Occipital lobe (tissue), 2 donors: ENCODE results near the gene CALHM3. TPM values are rescaled to one million over a fixed set of nuclear protein-coding genes. Genes with fewer than 3 reads are reported as not detected.
A peak's percentile ranks its signal among the peaks of the same experiment; 100 is the strongest.

Experiments used
- DNase-seq: peaks from one replicate; lab custom pipeline; 2025; lab: John Stamatoyannopoulos, UW
- total RNA-seq: library from RNA; depleted of rRNA; stranded (reverse); fragments of >200 nt; gene quantifications from one replicate; pipeline ENCODE4 v1.2.3, GENCODE V29; 2014

The CALHM3 gene
- total RNA-seq, 1 donor from 2014 or later, result not detected

DNA sequence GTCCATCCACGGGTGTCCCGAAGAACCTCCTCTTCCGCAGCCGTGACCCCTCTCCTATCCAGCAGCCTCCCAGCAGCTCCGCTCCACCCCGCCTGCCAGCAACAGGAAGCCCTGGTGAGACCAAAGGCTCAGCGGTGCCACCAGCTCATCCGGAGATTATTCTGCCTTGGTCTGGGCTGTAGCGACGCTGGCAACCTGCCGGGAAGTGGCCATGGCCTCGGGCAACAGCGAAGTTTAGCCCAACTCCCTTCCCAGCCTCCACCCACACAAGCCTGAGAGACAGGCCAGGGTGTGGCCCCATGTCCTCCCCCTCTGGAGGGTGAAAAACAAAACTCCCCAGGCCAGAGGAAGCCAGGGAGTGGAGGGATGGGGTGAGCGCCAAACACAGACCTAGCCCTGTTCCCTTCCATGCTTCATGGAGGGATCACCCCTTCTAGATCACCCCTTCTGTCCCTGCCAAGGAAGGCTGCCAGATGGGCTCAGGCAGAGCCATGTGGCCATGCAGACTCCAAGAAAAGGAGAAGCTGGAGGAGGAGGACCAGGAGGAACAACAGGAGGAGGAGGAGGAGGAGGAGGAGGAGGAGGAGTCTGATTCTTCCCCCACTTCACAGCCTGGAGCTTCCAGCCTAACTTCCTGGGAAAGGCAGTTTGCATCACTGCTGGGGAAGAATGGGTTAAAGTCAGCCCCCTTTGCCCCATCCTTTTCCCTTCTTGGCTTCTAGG lies 27.8 kb downstream of the CALHM3 start:
- peak; percentile 30 for DNase-seq

DNA sequence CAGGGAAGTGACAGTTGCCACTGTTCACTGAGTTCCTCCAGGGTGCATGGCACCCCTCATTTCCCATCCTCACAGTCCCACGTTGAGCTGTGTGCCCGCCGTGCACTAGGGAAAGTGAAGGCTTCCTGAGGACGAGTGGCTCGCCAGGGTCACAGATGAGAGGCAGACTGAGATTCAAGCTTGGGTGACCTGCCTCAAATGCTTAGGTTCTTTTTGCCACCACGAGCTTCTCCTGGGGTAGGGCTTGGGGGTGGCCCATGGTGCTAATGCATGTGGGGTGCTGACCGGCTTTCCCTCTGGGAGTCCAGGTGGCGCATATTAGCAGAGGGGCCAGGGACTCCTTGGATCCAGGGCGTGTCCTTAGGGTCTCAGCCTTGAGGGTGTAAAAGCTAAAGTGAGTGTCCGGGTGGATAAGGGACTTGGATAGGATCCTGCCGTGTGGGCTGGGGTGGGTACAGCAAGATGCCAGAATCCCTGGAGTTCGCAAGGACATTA lies 28.8 kb downstream of the CALHM3 start:
- DNase-seq, result no peak

DNA sequence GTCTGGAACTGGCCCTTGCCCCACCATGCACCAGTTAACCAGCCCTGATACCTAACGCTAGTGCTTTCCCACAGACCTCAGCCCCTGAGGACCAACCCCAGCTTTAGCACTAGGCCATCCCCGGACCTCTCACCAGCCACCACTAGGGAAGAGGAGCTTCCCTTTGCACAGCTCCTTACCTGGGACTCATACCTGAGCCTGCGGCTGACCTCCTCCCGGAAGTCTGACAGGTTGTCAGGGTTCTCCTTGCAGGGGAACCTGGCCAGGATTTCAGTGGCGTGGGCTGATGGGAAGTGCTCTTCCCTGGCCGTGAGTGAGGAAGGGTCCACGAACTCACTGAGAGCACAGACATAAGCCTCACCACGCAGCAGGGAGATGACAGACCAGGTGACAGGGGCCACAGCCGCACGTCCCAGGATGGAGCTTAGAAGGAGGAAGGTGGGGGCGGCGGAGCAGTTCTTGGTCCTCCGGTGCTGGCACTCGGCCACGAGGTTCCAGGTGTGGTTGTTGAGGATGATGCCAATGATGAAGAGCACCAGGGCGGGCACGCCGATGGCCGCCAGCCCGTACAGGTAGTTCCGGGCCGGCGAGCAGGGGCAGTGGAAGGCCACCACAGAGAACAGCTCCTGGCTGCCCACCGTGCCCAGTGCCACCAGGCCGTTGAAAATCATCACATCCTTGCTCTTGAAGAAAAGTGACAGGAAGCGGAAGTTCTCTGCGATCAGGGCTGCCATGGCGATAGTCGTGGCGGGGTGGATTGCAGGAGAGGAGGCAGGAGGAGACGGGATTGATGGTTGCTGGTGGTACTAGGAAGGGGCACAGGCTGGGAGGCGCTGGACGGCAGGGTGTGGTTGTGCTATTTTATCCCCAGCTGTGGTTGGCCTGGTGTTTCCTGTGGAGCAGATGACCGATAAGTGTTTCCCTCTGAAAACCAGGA lies 29.6 kb downstream of the CALHM3 start:
- DNase-seq, result no peak

DNA sequence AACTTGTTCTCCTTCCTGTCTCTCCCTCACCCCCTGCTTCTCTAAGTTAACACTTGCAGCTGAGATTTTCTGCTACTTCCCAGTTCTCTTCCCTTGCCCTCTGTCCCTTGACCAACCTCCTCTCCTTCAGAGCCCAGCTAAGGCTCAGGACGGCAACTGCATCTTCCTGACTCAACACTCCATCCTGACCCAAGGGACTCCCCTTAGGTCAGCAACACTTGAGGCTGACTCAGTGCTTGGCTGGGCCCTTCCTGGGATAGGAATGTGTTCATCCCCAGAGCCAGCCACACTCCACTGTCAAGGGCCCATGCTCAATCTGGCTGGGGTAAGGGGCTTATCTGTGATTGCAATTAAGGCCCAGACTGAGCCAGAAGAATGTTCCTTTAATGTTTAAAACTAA lies 30.3 kb downstream of the CALHM3 start:
- DNase-seq, result no peak

DNA sequence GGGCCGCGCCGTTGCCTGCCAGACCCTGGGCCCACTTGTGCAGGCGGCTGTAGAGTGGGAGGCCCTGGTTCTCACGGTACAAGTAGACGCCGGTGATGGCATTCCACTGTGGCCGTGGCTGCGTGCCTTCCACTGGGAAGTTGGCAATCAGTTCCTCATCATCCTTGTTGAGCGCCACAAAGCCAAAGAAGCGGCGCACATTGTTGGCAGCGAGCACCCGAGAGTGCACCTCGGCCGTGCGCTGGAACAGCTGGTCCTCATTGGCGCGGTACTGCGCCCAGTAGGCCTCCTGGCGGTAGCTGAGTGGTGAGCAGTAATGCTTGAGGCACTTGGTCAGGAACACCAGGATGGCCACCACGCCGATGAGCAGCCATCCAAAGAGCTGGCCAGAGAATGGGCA lies 31.9 kb downstream of the CALHM3 start:
- no peak for DNase-seq

DNA sequence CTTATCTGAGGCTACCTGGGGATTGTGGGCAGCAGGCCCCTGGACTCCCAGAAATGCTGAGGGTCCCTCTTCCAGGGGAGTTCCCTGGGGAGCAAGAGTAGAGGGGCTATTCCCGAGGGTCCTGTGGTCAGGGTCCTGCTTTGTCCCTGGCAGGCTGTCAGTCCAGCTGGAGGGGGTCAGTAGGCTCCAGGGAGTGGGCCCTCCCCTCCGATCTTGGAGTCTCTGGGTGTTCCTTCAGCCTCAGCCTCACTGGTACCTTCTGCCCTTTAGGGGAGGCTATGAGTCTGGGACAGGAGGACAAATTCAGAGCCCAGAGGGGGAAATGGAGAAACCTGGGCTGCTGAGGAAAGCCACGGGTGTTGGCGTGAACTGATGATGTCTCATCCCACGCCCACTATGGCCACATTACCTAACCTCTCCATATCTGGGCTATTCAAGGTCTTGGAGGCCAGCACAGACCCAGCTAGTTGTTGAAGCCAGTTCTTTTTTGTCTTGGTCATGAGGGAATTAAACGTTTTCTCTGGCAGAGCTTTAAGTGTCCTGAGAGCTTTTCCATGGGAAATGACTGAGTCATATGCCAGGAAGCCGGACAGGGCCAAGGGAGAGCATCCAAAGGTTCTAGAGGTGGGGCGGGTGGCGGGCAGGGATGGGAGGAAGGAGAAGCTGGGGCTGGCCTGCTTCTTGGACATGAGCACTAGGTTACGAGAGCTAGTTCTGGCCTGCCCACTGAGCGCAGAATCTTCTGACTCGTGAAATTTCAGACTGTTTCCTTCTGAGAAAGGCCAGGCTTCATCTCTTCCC lies 33.1 kb downstream of the CALHM3 start:
- no peak for DNase-seq

DNA sequence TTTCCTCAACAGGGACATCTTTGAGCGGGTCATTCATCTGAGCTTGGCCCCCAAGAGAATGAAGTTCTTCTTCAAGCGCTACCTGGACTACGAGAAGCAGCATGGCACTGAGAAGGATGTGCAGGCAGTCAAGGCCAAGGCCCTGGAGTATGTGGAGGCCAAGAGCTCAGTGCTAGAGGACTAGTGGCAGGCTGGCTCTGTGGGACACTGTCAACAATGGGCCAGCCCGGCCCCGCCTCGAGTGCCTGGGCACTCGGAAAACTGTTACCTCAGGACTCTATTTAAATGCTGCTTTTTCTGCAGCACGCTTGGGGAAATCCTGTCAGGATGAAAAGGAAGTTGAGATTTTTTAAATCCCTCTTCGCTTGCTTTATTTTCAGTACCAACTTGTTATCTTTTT lies 33.7 kb downstream of the CALHM3 start:
- DNase-seq, result no peak

DNA sequence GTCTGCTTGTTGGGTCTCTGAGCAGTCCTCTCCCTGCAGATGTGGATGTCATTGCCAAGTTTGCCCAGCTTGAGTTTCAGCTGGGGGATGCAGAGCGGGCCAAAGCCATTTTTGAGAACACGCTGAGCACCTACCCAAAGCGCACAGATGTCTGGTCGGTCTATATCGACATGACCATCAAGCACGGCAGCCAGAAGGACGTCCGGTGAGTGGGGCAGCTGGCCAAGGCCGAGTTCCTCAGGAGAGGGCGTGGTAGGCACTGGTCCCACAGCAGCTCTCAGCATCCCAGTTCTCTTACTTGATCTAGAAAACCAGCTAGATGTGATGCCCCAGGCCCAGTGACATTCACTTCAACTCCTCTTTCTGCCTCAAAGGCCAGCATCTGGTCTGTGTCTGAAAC lies 34.6 kb downstream of the CALHM3 start:
- no peak for DNase-seq

DNA sequence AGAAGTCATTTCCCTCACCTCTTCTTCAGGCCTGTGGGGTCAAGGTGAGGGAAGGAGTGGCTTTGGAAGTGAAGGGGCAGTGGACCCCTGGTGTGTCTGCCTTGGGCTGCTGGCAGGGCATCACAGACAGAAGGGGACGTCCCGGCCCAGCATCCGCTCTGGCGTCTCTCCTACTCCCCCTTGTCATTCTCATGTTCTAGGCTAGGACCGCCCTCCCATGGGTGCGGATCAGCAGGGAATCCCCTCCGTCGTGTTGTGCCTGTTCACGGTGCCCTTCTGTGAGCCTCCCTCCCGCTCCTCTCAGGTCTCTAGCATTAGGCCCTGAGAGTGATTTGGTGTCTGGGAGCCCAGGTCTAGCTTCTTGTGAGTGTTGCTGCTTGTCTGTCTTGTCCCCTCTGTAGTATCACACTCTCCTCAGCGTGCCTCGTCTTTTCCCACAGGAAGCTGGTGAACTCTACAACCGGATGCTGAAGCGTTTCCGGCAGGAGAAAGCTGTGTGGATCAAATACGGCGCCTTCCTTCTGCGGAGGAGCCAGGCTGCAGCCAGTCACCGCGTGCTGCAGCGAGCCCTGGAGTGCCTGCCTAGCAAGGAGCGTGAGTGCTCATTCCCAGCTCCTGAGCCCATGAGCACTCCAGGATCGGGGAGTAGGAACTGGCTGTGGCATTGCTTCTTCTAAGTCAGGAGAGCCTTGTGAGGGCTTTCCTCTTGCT lies 35.4 kb downstream of the CALHM3 start:
- DNase-seq, result no peak

DNA sequence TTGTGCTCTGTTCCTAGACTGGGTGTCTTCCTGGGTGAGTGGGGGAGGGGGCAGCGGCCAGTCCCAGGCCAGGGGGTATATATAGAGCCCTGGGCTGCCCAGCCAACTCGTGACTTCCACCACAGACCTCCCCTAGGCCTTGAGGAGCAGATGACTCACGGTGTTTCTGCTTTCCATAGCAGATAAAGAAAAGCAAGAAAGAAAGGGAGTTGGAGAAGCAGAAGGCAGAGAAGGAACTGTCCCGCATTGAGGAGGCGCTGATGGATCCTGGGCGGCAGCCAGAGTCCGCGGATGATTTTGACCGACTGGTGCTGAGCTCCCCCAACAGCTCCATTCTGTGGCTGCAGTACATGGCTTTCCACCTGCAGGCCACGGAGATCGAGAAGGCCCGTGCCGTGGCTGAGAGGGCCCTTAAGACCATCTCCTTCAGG lies 37.0 kb downstream of the CALHM3 start:
- DNase-seq, result no peak

DNA sequence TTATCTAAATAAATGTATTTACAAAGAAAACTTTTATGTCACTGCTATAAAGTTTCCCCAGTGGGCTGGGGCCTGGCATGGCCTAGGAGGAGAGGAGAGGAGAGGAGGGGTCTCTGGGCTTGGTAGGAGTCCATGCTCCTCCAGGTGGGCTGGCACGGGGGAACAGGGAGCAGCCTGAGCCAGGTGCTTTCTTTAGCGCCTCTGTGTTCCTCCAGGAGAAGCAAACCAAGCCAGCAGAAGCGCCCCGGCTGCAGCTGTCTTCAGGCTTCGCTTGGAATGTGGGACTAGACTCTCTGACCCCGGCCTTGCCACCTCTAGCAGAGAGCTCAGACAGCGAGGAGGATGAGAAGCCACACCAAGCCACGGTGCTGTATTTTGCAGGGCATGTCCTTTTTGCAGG lies 37.4 kb downstream of the CALHM3 start:
- DNase-seq, result no peak

DNA sequence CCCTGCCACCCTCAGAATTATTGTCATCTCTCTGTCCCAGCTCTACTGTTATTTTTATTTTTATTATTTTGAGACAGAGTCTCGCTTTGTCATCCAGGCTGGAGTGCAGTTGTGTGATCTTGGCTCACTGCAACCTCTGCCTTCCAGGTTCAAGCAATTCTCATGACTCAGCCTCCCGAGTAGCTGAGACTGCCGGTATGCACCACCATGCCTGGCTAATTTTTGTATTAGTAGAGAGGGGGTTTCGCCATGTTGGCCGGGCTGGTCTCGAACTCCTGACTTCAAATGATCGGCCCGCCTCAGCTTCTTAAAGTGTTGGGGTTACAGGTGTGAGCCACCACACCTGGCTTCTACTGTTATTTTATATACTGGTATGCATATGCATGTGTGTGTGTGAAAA lies 37.8 kb downstream of the CALHM3 start:
- DNase-seq, result no peak

DNA sequence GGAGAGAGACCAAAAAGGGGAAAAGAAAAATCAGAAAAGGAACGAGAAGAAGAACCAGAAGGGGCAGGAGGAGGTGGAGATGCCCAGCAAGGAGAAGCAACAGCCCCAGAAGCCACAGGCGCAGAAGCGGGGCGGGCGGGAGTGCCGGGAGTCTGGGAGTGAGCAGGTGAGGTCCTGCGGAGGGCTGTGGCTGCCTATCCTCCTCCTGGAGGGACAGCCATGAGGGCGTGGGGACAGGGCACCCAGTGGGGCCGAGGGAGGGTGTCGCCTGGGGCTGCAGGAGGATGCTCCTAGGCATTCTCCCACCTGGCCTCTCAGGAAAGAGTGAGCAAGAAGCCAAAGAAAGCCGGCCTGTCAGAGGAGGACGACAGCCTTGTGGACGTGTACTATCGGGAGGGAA lies 38.6 kb downstream of the CALHM3 start:
- no peak for DNase-seq

DNA sequence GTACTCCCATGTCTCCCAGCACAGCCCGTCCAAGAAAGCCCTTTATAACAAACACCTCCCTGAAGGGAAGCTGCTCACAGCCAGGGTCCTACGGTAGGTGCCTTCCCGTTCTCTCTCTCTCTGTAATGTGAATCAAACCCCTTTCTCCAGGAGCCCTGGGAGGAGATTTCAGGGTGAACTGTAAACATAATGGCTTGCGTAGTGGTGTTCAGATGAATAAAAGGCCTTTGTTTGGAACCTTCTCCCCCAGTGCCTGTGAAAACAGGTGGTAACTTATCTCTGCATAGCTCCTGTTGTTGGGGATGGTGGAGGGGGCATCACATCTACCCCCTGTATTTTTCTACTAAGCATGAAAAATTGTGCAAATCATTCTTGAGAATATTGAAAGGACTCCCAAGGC lies 39.3 kb downstream of the CALHM3 start:
- DNase-seq, result no peak

DNA sequence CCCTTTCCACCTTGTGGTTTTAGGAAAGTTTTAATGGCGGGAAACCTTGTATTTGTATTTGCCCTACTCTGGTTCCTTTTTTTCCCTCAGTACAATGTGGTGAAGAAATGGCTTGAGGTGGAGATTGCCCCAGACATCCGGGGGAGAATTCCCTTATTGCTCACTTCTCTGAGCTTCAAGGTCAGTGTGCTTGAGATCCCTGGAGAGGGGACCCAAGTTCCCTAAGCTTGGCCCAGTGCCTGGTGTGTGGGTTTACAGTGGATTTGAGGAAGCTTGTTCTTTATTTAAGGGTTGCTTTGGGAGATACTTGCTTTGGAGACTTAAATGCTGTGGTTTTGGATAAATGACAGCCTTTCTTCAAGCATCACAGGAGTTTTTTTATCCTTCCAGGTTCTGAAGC lies 45.2 kb downstream of the CALHM3 start:
- DNase-seq, result no peak

DNA sequence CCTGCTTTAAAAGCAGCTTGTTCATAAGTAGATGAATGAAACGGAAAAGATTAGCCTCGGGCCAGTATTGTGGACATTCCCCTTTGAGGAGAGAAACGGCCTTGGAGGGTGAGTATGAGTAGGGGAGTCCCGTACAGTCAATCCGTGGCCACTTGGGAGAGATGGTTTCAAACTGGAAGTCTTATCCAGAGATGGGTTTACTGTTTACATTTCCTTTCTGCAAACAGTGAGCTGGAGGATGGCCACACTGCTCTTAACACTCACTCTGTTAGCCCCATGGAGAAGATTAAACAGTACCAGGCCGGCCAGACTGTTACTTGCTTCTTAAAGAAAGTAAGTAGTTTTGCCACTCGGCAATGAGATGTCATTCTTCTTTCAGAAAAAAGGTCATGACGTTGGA lies 47.1 kb downstream of the CALHM3 start:
- DNase-seq, result no peak

DNA sequence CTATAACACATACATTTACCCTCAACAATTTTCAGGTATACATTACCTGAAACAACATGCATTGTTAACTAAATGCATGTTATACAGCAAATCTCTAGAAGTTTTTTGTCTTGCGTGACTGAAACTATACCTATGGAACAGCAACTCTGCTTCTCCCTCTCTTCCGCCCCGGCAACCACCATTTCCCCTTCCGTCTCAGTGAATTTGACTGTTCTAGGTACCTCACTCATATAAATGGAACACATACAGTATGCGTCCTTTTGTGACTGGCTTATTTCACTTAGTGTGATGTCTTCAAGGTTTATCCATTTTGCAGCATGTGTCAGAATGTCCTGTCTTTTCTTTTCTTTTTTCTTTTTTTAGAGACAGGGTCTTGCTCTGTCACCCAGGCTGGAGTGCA lies 49.4 kb downstream of the CALHM3 start:
- no peak for DNase-seq

DNA sequence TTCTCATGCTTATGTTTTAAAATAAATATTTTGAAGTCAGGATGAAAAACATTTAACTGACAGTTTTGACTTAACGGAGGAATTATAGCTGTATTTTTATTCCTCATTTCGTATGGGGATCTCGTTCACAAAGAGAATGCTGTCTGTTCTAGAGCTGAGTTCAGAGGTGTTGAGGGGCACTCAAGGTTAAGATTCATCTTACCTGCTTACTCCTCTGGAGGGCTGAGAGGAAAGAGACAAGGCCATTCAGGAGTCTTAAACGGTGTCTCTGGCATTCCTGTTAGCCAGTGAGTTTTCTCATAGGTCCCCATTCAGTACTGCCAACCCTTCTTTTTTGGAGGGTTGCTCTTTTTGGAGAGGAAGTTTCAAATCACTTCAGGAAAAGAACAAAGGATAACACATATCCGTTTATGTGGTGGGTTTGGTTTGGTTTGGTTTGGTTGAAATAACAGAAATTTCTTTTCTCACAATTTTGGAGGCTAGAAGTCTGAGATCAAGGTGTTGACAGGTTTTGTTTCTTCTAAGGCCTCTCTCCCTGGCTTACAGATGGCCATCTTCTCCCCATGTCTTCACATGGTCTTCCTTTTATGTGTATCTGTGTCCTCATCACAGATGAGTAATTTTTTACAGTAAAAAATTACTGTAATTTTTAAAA lies 49.9 kb downstream of the CALHM3 start:
- no peak for DNase-seq

DNA sequence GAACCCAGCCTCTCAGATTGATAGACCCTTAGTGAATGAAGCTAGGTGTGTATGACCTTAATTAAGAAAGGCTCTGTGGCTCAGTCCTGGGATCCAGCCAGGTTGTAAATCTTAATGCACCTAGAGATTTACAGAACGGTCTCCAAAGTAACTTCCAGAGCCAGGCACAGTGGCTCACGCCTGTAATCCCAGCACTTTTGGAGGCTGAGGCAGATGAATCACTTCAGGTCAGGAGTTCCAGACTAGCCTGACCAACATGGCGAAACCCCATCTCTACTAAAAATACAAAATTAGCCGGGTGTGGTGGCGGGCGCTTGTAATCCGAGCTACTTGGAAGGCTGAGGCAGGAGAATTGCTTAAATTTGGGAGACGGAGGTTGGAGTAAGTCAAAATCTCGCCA lies 51.2 kb downstream of the CALHM3 start:
- no peak for DNase-seq

DNA sequence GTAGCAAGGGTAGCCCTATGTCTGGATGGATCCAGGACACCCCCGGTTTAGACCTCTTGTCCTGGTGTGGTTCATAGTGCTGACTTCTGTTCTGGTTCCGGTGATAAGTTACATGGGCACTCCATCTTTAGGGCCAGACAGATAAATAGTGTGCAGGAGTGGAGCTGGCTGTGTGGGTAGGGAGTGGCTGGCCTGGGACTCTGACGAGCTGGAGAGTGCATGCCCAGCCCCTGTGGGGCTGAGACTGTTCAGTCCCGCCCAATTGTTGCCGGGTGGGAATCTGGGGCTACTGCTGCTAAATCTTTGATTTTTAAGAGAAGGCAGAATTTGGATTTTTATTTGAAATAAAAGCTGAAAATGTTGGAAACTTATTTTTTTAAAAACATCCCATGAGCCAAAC lies 55.3 kb downstream of the CALHM3 start:
- DNase-seq, result no peak
